HEK293 (cell line): ENCODE measurements around the gene RORC.

Experiments
- CTCF ChIA-PET: fragments of 350-600 bp; formaldehyde crosslinking; extraction: SDS; loops from one replicate; lab custom pipeline; 2021; ENCODE audit warnings: antibody characterized with exemption; lab: Yijun Ruan, JAX
- POLR2A ChIA-PET: fragments of 300-600 bp; formaldehyde crosslinking; extraction: SDS; loops from one replicate; lab custom pipeline; 2020; ENCODE audit warnings: antibody characterized with exemption, inconsistent platforms; lab: Yijun Ruan, JAX
- H3K27ac ChIP-seq: fragments of 200-500 bp; sonication (Bioruptor generic); 2 replicates; pipeline ENCODE4 v1.5.1; 2014; ENCODE audit warnings: low read depth, low read length, control low read depth, inconsistent platforms; ENCODE audit errors: extremely low read depth
- H3K36me3 ChIP-seq, 2 experiments: fragments of 200-500 bp in 1 of 2; sonication (Bioruptor generic) in 1 of 2; 1 replicate in 1 of 2; 2 replicates in 1 of 2; pipeline ENCODE4 v1.5.1; 2014 to 2017; ENCODE audit warnings: inconsistent platforms in 2 of 2, low read length in 2 of 2; ENCODE audit not compliant: control insufficient read depth in 2 of 2, insufficient read depth in 1 of 2
- H3K4me1 ChIP-seq: fragments of 200-500 bp; sonication (Bioruptor generic); 2 replicates; pipeline ENCODE4 v1.5.1; 2014; ENCODE audit warnings: mild to moderate bottlenecking, low read length, inconsistent platforms; ENCODE audit not compliant: control insufficient read depth, insufficient read depth
- H3K4me3 ChIP-seq: 2 replicates; pipeline ENCODE4 v1.5.1; 2011; ENCODE audit warnings: low read depth, mild to moderate bottlenecking, control low read depth, low read length, moderate library complexity
- H3K9me3 ChIP-seq: fragments of 200-500 bp; sonication (Bioruptor generic); 2 replicates; pipeline ENCODE4 v1.5.1; 2014; ENCODE audit warnings: low read depth, low read length, inconsistent platforms; ENCODE audit not compliant: control insufficient read depth, insufficient read depth
- GLIS2 ChIP-seq: fragments of 450-650 bp; formaldehyde crosslinking; IDR thresholded peaks from 2 replicates; pipeline ENCODE4 v1.5.1; 2016; ENCODE audit warnings: missing biosample characterization, missing genetic modification characterization
- KLF8 ChIP-seq: fragments of 450-650 bp; formaldehyde crosslinking; IDR thresholded peaks from 2 replicates; pipeline ENCODE4 v1.5.1; 2016; ENCODE audit warnings: missing biosample characterization, missing genetic modification characterization
- SCRT2 ChIP-seq: fragments of 450-650 bp; formaldehyde crosslinking; IDR thresholded peaks from 2 replicates; pipeline ENCODE4 v1.5.1; 2016; ENCODE audit warnings: missing biosample characterization, missing genetic modification characterization
- SP3 ChIP-seq: fragments of 450-650 bp; formaldehyde crosslinking; IDR thresholded peaks from 2 replicates; pipeline ENCODE4 v1.5.1; 2016; ENCODE audit warnings: missing biosample characterization, missing genetic modification characterization
- ZBTB48 ChIP-seq: fragments of 450-650 bp; formaldehyde crosslinking; IDR thresholded peaks from 2 replicates; pipeline ENCODE4 v1.5.1; 2016; ENCODE audit warnings: missing biosample characterization, missing genetic modification characterization
- ZIC2 ChIP-seq: fragments of 450-650 bp; formaldehyde crosslinking; IDR thresholded peaks from 2 replicates; pipeline ENCODE4 v1.5.1; 2016; ENCODE audit warnings: missing biosample characterization, missing genetic modification characterization
- ZNF133 ChIP-seq: fragments of 450-650 bp; formaldehyde crosslinking; IDR thresholded peaks from 2 replicates; pipeline ENCODE4 v1.5.1; 2016; ENCODE audit warnings: missing biosample characterization, missing genetic modification characterization
- ZNF155 ChIP-seq: fragments of 450-650 bp; formaldehyde crosslinking; IDR thresholded peaks from 2 replicates; pipeline ENCODE4 v1.5.1; 2016; ENCODE audit warnings: missing biosample characterization, missing genetic modification characterization
- ZNF2 ChIP-seq: fragments of 450-650 bp; formaldehyde crosslinking; IDR thresholded peaks from 2 replicates; pipeline ENCODE4 v1.5.1; 2016; ENCODE audit warnings: missing biosample characterization, missing genetic modification characterization
- ZNF214 ChIP-seq: fragments of 450-650 bp; formaldehyde crosslinking; IDR thresholded peaks from 2 replicates; pipeline ENCODE4 v1.5.1; 2017; ENCODE audit warnings: missing biosample characterization, mild to moderate bottlenecking, missing genetic modification characterization, borderline replicate concordance
- ZNF266 ChIP-seq: fragments of 450-650 bp; formaldehyde crosslinking; IDR thresholded peaks from 2 replicates; pipeline ENCODE4 v1.5.1; 2016; ENCODE audit warnings: missing biosample characterization, missing genetic modification characterization, low read depth
- ZNF302 ChIP-seq: fragments of 450-650 bp; formaldehyde crosslinking; IDR thresholded peaks from 2 replicates; pipeline ENCODE4 v1.5.1; 2016; ENCODE audit warnings: missing biosample characterization, missing genetic modification characterization, low read depth
- ZNF398 ChIP-seq: fragments of 450-650 bp; formaldehyde crosslinking; IDR thresholded peaks from 2 replicates; pipeline ENCODE4 v1.5.1; 2017; ENCODE audit warnings: missing biosample characterization, missing genetic modification characterization
- ZNF473 ChIP-seq: fragments of 450-650 bp; formaldehyde crosslinking; IDR thresholded peaks from 2 replicates; pipeline ENCODE4 v1.5.1; 2017; ENCODE audit warnings: missing biosample characterization, missing genetic modification characterization
- ZNF548 ChIP-seq: fragments of 450-650 bp; formaldehyde crosslinking; IDR thresholded peaks from 2 replicates; pipeline ENCODE4 v1.5.1; 2016; ENCODE audit warnings: missing biosample characterization, missing genetic modification characterization
- ZNF677 ChIP-seq: fragments of 450-650 bp; IDR thresholded peaks from 2 replicates; pipeline ENCODE4 v1.5.0; 2018; ENCODE audit warnings: missing biosample characterization, mild to moderate bottlenecking, missing genetic modification characterization, moderate library complexity
- ZNF701 ChIP-seq: fragments of 450-650 bp; formaldehyde crosslinking; IDR thresholded peaks from 2 replicates; pipeline ENCODE4 v1.5.1; 2016; ENCODE audit warnings: missing biosample characterization, missing genetic modification characterization
- ZNF707 ChIP-seq: fragments of 450-650 bp; formaldehyde crosslinking; IDR thresholded peaks from 2 replicates; pipeline ENCODE4 v1.5.1; 2016; ENCODE audit warnings: missing biosample characterization, missing genetic modification characterization
- ZNF777 ChIP-seq: fragments of 450-650 bp; formaldehyde crosslinking; IDR thresholded peaks from 2 replicates; pipeline ENCODE4 v1.5.1; 2017; ENCODE audit warnings: missing biosample characterization, missing genetic modification characterization, borderline replicate concordance
- ZNF792 ChIP-seq: fragments of 450-650 bp; formaldehyde crosslinking; IDR thresholded peaks from 2 replicates; pipeline ENCODE4 v1.5.1; 2016; ENCODE audit warnings: missing biosample characterization, missing genetic modification characterization
- ZXDB ChIP-seq: fragments of 450-650 bp; formaldehyde crosslinking; IDR thresholded peaks from 2 replicates; pipeline ENCODE4 v1.5.1; 2016; ENCODE audit warnings: missing biosample characterization, missing genetic modification characterization
- TF ChIP-seq, protein P1 (sequence below): fragments of 450-650 bp; formaldehyde crosslinking; IDR thresholded peaks from 2 replicates; pipeline ENCODE4 v1.5.1; 2016; ENCODE audit warnings: missing biosample characterization, missing genetic modification characterization, borderline replicate concordance
- TF ChIP-seq, protein P2 (sequence below): fragments of 450-650 bp; formaldehyde crosslinking; IDR thresholded peaks from 2 replicates; pipeline ENCODE4 v1.5.1; 2016; ENCODE audit warnings: missing biosample characterization, missing genetic modification characterization

RORC gene

GRCh38 chr1:151825751-151826660 lies 5.6 kb downstream of the RORC start:
- CTCF ChIA-PET = interaction anchor here (1.3 kb wide), 1 partner anchor 10 kb away, joined by 3 read pairs; no protein-coding TSS in a partner anchor
- H3K27ac ChIP-seq = no peak overlapping the region

More at GRCh38 chr1:151825751-151826660, 5.6 kb downstream of the RORC start:
- Histone ChIP-seq H3K4me3 (no peak overlapping the region), H3K36me3 (no peaks in the 10 kb centered on the region), H3K9me3 (no peaks in the 10 kb centered on the region), H3K4me1 (peaks cover 2% of the 10 kb centered on the region)
- POLR2A ChIA-PET = no interaction called here
- TF ChIP-seq ZIC2 (tag by site-specific recombination) (peak; percentile 43), ZNF707 (tag by site-specific recombination) (0 out of 2 replicates have a peak, but pooled peaks have one; percentile 23), GLIS2 (tag by site-specific recombination) (no peak; the same call in 1 of the 2 replicates), ZNF266 (no peak), ZNF133 (tag by site-specific recombination) (no peak), ZXDB (tag by site-specific recombination) (no peak), ZNF677 (tag by site-specific recombination) (no peak), ZNF777 (no peak), KLF8 (tag by site-specific recombination) (no peak), ZNF155 (tag by site-specific recombination) (no peak), ZNF473 (tag by site-specific recombination) (no peak), SCRT2 (tag by site-specific recombination) (no peak), ZNF302 (tag by site-specific recombination) (no peak), ZNF548 (no peak), ZNF214 (no peak), ZNF2 (no peak), ZNF398 (tag by site-specific recombination) (no peak), SP3 (tag by site-specific recombination) (no peak), ZNF701 (tag by site-specific recombination) (no peak), ZNF792 (no peak), ZBTB48 (tag by site-specific recombination) (peak; percentile 87)
- TF ChIP-seq, protein P1, sequence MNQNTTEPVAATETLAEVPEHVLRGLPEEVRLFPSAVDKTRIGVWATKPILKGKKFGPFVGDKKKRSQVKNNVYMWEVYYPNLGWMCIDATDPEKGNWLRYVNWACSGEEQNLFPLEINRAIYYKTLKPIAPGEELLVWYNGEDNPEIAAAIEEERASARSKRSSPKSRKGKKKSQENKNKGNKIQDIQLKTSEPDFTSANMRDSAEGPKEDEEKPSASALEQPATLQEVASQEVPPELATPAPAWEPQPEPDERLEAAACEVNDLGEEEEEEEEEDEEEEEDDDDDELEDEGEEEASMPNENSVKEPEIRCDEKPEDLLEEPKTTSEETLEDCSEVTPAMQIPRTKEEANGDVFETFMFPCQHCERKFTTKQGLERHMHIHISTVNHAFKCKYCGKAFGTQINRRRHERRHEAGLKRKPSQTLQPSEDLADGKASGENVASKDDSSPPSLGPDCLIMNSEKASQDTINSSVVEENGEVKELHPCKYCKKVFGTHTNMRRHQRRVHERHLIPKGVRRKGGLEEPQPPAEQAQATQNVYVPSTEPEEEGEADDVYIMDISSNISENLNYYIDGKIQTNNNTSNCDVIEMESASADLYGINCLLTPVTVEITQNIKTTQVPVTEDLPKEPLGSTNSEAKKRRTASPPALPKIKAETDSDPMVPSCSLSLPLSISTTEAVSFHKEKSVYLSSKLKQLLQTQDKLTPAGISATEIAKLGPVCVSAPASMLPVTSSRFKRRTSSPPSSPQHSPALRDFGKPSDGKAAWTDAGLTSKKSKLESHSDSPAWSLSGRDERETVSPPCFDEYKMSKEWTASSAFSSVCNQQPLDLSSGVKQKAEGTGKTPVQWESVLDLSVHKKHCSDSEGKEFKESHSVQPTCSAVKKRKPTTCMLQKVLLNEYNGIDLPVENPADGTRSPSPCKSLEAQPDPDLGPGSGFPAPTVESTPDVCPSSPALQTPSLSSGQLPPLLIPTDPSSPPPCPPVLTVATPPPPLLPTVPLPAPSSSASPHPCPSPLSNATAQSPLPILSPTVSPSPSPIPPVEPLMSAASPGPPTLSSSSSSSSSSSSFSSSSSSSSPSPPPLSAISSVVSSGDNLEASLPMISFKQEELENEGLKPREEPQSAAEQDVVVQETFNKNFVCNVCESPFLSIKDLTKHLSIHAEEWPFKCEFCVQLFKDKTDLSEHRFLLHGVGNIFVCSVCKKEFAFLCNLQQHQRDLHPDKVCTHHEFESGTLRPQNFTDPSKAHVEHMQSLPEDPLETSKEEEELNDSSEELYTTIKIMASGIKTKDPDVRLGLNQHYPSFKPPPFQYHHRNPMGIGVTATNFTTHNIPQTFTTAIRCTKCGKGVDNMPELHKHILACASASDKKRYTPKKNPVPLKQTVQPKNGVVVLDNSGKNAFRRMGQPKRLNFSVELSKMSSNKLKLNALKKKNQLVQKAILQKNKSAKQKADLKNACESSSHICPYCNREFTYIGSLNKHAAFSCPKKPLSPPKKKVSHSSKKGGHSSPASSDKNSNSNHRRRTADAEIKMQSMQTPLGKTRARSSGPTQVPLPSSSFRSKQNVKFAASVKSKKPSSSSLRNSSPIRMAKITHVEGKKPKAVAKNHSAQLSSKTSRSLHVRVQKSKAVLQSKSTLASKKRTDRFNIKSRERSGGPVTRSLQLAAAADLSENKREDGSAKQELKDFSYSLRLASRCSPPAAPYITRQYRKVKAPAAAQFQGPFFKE (tag by site-specific recombination) = no peak
- TF ChIP-seq, protein P2, sequence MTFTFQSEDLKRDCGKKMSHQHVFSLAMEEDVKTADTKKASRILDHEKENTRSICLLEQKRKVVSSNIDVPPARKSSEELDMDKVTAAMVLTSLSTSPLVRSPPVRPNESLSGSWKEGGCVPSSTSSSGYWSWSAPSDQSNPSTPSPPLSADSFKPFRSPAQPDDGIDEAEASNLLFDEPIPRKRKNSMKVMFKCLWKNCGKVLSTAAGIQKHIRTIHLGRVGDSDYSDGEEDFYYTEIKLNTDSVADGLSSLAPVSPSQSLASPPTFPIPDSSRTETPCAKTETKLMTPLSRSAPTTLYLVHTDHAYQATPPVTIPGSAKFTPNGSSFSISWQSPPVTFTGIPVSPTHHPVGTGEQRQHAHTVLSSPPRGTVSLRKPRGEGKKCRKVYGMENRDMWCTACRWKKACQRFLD = no peak
